Breast epithelium (tissue), 4 donors: ENCODE results near the gene MSH3. TPM values are rescaled to one million over a fixed set of nuclear protein-coding genes. Genes with fewer than 3 reads are reported as not detected.
"Not testable (repeated sequence)": the region's sequence is repeated elsewhere in the genome, so short reads cannot be mapped to it uniquely, and the experiment has no call there.

Experiments
- DNase-seq, 2 donors: peaks; one replicate each; pipeline ENCODE4 v3.0.0-alpha.2; 2019; ENCODE audit warnings: low spot score in 2 of 2
- H3K27ac ChIP-seq, 2 donors: fragments of 200-600 bp; sonication (generic) in 1 of 2; one replicate each; pipeline ENCODE4 v1.5.1; 2016 to 2019; ENCODE audit warnings: mild to moderate bottlenecking in 1 of 2
- H3K27me3 ChIP-seq, 2 donors: fragments of 200-600 bp; sonication (generic) in 1 of 2; one replicate each; pipeline versions ENCODE4 v1.5.1 to v1.6.0; 2017 to 2019; ENCODE audit warnings: control low read depth in 1 of 2, mild to moderate bottlenecking in 1 of 2
- H3K36me3 ChIP-seq: fragments of 200-600 bp; one replicate; pipeline ENCODE4 v1.5.1; 2019
- H3K4me1 ChIP-seq, 2 donors: fragments of 200-600 bp; sonication (generic); one replicate each; pipeline ENCODE4 v1.5.1; 2016 to 2019; ENCODE audit warnings: control low read depth in 1 of 2
- H3K4me3 ChIP-seq, 3 donors: fragments of 200-600 bp; sonication (generic); 1 replicate in 2 of 3; 2 replicates in 1 of 3; pipeline ENCODE4 v1.5.1; 2016 to 2019; ENCODE audit warnings: mild to moderate bottlenecking in 3 of 3, moderate library complexity in 2 of 3
- H3K9me3 ChIP-seq, 2 donors: fragments of 200-600 bp; sonication (generic) in 1 of 2; one replicate each; pipeline ENCODE4 v1.5.1; 2016 to 2019; ENCODE audit warnings: control low read depth in 1 of 2
- POLR2A ChIP-seq: fragments of 450-650 bp; IDR thresholded peaks from one replicate; pipeline ENCODE4 v1.6.1; 2016; ENCODE audit warnings: antibody characterized with exemption, mild to moderate bottlenecking, moderate library complexity
- POLR2AphosphoS5 ChIP-seq, 3 donors: sonication (generic); formaldehyde crosslinking; IDR thresholded peaks; one replicate each; pipeline ENCODE4 v1.6.1; 2017; ENCODE audit warnings: antibody characterized with exemption in 3 of 3
- intact Hi-C: fragments of 100-400 bp; cut with DNase I; formaldehyde crosslinking; loops from one replicate; pipeline ENCODE4 v1.15.1; 2023; ENCODE audit warnings: low total_unique reads
- total RNA-seq, 3 donors: library from RNA; depleted of rRNA; stranded (reverse); fragments of >200 nt; gene quantifications; one replicate each; pipeline ENCODE4 v1.1.0, GENCODE V29; 2016
- TF ChIP-seq, protein P1 (sequence below), 3 donors: fragments of 450-650 bp; IDR thresholded peaks; one replicate each; pipeline ENCODE4 v1.5.1; 2016 to 2017; ENCODE audit warnings: antibody characterized with exemption in 3 of 3, mild to moderate bottlenecking in 3 of 3, moderate library complexity in 3 of 3

The MSH3 gene
- total RNA-seq, 3 donors from 2014 or later = 20.0 to 21.4 (median 21.3) TPM

- Histone ChIP-seq H3K27me3 (no peaks in the 10 kb centered on the region), H3K4me3 (no peak overlapping the region), H3K27ac (no peak overlapping the region), H3K36me3 (no peaks in the 10 kb centered on the region), H3K9me3 (no peaks in the 10 kb centered on the region), H3K4me1 (no peaks in the 10 kb centered on the region)
- intact Hi-C loops = no loop called here
- DNase-seq = no peak
- TF ChIP-seq POLR2AphosphoS5 (IDR thresholded peaks at IDR 0.05) = no peak
- TF ChIP-seq POLR2A = no peak
- TF ChIP-seq, protein P1, sequence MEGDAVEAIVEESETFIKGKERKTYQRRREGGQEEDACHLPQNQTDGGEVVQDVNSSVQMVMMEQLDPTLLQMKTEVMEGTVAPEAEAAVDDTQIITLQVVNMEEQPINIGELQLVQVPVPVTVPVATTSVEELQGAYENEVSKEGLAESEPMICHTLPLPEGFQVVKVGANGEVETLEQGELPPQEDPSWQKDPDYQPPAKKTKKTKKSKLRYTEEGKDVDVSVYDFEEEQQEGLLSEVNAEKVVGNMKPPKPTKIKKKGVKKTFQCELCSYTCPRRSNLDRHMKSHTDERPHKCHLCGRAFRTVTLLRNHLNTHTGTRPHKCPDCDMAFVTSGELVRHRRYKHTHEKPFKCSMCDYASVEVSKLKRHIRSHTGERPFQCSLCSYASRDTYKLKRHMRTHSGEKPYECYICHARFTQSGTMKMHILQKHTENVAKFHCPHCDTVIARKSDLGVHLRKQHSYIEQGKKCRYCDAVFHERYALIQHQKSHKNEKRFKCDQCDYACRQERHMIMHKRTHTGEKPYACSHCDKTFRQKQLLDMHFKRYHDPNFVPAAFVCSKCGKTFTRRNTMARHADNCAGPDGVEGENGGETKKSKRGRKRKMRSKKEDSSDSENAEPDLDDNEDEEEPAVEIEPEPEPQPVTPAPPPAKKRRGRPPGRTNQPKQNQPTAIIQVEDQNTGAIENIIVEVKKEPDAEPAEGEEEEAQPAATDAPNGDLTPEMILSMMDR (IDR thresholded peaks at IDR 0.05) = no peak
Observed at GRCh38 chr5:80810425-80810824, 156.0 kb downstream of the MSH3 start.

- intact Hi-C loops = no loop called here
- H3K36me3 ChIP-seq = no peaks in the 10 kb centered on the region
- no peak for DNase-seq
- no peaks in the 10 kb centered on the region for H3K4me1 ChIP-seq
- TF ChIP-seq POLR2AphosphoS5 (IDR thresholded peaks at IDR 0.05) = no peak
- TF ChIP-seq, protein P1 (IDR thresholded peaks at IDR 0.05) = no peak
- no peak for TF ChIP-seq POLR2A
- H3K9me3 ChIP-seq = peaks cover 0 to 1% of the 10 kb centered on the region in 2 donors
- H3K27ac ChIP-seq = no peak overlapping the region
- H3K27me3 ChIP-seq = no peaks in the 10 kb centered on the region
- H3K4me3 ChIP-seq = no peak overlapping the region
Observed at GRCh38 chr5:80816590-80816989, 162.1 kb downstream of the MSH3 start.

DNA sequence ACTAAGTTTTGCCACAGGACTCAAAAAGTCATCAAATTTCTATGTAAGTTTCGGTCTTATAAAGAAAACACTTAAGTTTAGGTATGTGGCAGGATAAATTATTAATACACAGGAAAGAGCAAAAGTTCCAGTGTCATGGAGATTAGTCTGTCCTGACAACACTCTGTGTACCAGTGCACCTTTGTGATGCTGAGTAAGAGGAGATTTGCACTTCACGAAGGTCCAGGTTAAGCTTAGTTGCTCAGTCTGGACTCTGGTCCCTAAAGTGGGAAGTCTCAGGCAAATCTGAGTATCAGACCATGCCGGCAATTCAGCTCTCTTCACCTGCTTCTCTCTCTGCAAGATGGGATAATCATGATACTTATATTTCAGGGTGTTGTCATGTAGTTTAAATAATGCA is 166.2 kb downstream of the MSH3 start:
- Histone ChIP-seq H3K27me3 (no peaks in the 10 kb centered on the region), H3K27ac (no peak overlapping the region), H3K4me3 (no peak overlapping the region), H3K9me3 (peaks cover 5% of the 10 kb centered on the region in 2 donors), H3K36me3 (no peaks in the 10 kb centered on the region), H3K4me1 (no peaks in the 10 kb centered on the region)
- TF ChIP-seq POLR2A = no peak
- TF ChIP-seq POLR2AphosphoS5 (IDR thresholded peaks at IDR 0.05) = no peak
- TF ChIP-seq, protein P1 (IDR thresholded peaks at IDR 0.05) = no peak
- no peak for DNase-seq
- intact Hi-C loops = no loop called here

- Histone ChIP-seq H3K4me1 (no peaks in the 10 kb centered on the region), H3K4me3 (no peak overlapping the region), H3K9me3 (peaks cover 5% of the 10 kb centered on the region in 2 donors), H3K27me3 (no peaks in the 10 kb centered on the region), H3K36me3 (no peaks in the 10 kb centered on the region), H3K27ac (no peak overlapping the region)
- intact Hi-C loops = no loop called here
- no peak for DNase-seq
- TF ChIP-seq POLR2A (no peak), POLR2AphosphoS5 (IDR thresholded peaks at IDR 0.05) (no peak)
- TF ChIP-seq, protein P1 (IDR thresholded peaks at IDR 0.05) = no peak
Observed at GRCh38 chr5:80822640-80823039, 168.2 kb downstream of the MSH3 start.

DNA sequence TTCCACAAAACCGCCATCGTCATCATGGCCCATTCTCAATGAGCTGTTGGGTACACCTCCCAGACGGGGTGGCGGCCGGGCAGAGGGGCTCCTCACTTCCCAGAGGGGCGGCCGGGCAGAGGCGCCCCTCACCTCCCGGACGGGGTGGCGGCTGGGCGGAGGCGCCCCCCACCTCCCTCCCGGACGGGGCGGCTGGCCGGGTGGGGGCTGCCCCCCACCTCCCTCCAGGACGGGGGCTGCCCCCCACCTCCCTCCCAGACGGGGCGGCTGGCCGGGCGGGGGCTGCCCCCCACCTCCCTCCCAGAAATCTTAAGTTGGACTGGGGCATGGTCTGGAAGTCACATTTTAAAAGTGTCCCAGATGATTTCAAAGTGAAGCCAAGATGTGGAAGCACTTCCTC is 169.7 kb downstream of the MSH3 start:
- intact Hi-C loops, H3K27ac ChIP-seq, DNase-seq, H3K4me1 ChIP-seq, H3K27me3 ChIP-seq, H3K4me3 ChIP-seq, H3K36me3 ChIP-seq: not testable (repeated sequence)
- H3K9me3 ChIP-seq = peaks cover 15 to 17% of the 10 kb centered on the region in 2 donors
